PFSK-1 (cell line): ENCODE data around the gene CAPNS2.

ENCODE experiments used
- POLR2AphosphoS5 ChIP-seq: IDR thresholded peaks from 2 replicates; pipeline ENCODE4 v1.6.1; 2012; ENCODE audit warnings: low read depth, mild to moderate bottlenecking, control low read depth, low read length, moderate library complexity
- SIN3A ChIP-seq: IDR thresholded peaks from 2 replicates; pipeline ENCODE4 v1.6.1; 2012; ENCODE audit warnings: mild to moderate bottlenecking, low read length, moderate library complexity, borderline replicate concordance; ENCODE audit not compliant: insufficient read depth
- TAF1 ChIP-seq: IDR thresholded peaks from 2 replicates; pipeline ENCODE4 v1.6.1; 2012; ENCODE audit warnings: low read length, control low read depth, borderline replicate concordance; ENCODE audit not compliant: insufficient read depth

- TF ChIP-seq SIN3A (no peak), POLR2AphosphoS5 (no peak), TAF1 (no peak)
Measured at GRCh38 chr16:55605754-55606336, 39.4 kb downstream of the CAPNS2 start.
